ENCODE measurements around the gene ITIH6.
"Not testable (repeated sequence)": the region's sequence is repeated elsewhere in the genome, so short reads cannot be mapped to it uniquely, and the experiment has no call there.

The ITIH6 gene

DNA sequence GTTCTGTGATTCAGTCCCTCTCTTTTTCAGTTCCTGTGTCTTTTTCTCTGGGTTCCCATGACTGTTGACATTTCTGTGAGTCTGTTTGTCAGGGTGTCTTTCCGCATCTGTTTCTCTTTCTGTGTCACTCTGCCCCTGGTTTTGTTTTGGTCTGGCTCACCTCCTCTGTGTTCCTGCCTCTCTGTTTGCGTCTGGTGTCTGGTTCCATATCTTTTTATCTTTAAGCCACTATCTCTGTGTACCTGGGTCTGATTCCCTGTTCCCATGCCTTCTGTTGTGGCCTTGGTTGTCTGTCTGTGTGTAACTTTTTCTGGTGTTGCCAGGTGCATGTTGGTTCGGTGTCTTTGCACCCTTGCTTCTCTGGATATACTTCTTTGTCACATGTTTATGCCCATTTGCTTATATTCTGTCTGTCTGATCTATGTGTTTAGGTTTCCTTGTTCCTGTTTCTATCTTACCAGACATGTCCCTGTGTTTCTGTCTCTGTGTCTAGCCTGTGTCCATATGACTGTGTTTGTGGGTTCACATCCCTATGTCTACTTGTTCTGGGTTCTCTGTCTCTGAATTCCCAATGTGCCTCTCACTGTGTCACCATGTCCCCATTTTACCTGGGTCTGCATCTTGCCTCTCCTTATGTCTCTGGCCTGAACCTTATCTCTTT is 50.2 kb downstream of the ITIH6 start:
- H3K18ac ChIP-seq (ENCODE audit: low read length), result no peak overlapping the region
- H3K4me3 ChIP-seq (ENCODE audit: low read length), result no peak overlapping the region
- no peaks in the 10 kb centered on the region for H3K27me3 ChIP-seq (ENCODE audit: insufficient read depth, low read length, poor library complexity)
- H3K79me1 ChIP-seq (ENCODE audit: low read length), result no peaks in the 10 kb centered on the region
- H3K56ac ChIP-seq (ENCODE audit: low read length), result no peak overlapping the region
- H2AK5ac ChIP-seq (ENCODE audit: low read length), result no peak overlapping the region
- no peak overlapping the region for H3K4ac ChIP-seq (ENCODE audit: low read depth, low read length)
- H3K23ac ChIP-seq (ENCODE audit: low read length), result no peak overlapping the region
- no peak overlapping the region for H3K27ac ChIP-seq (ENCODE audit: low read depth, low read length)
- no CpG with 5 or more reads among the region's 3 CpGs for WGBS (ENCODE audit: extremely low coverage, insufficient coverage, low lambda C conversion rate)
- H3K36me3 ChIP-seq (ENCODE audit: control insufficient read depth, insufficient read depth, low read length), result no peaks in the 10 kb centered on the region
- no peak overlapping the region for H2BK15ac ChIP-seq (replicated peaks; ENCODE audit: low read depth)
- no peak overlapping the region for H2BK5ac ChIP-seq (ENCODE audit: low read length)
- no peak overlapping the region for H4K5ac ChIP-seq (ENCODE audit: low read length)
- H3K4me2 ChIP-seq (ENCODE audit: low read length), result no peak overlapping the region
- no peak overlapping the region for H4K8ac ChIP-seq (ENCODE audit: low read depth, low read length)
- no peak overlapping the region for H3K9ac ChIP-seq (ENCODE audit: low read length)
- no peak for DNase-seq
- H2BK120ac ChIP-seq (ENCODE audit: low read depth, low read length), result no peak overlapping the region
- no peaks in the 10 kb centered on the region for H3K79me2 ChIP-seq (ENCODE audit: control insufficient read depth, insufficient read depth, low read length)
- H3K4me1 ChIP-seq (ENCODE audit: control insufficient read depth, low read depth, low read length), result no peaks in the 10 kb centered on the region

DNA sequence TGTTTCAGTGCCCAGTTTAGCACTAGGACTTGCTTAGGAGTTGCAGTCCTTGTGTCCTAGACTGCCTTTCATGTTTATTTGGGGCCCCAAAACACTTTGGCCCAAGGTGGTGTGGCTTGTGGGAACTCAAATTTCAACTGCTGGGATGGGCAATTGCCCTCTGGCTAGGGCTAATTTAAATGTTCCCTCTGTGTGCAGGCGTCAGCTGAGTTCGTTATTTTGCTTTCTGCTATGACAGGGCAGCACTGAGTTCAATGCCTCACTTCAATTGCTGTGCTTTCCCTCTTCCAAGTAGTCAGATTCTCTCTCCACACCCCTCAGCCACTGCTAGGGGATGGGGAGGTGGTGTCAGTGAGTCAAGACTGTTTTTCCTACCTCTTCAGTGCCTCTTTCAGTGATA is 51.1 kb downstream of the ITIH6 start:
- Histone ChIP-seq H3K23ac (ENCODE audit: low read length) (no peak overlapping the region), H3K9ac (ENCODE audit: low read length) (no peak overlapping the region)
- WGBS (ENCODE audit: extremely low coverage, insufficient coverage, low lambda C conversion rate), result no CpG with 5 or more reads among the region's 2 CpGs

DNA sequence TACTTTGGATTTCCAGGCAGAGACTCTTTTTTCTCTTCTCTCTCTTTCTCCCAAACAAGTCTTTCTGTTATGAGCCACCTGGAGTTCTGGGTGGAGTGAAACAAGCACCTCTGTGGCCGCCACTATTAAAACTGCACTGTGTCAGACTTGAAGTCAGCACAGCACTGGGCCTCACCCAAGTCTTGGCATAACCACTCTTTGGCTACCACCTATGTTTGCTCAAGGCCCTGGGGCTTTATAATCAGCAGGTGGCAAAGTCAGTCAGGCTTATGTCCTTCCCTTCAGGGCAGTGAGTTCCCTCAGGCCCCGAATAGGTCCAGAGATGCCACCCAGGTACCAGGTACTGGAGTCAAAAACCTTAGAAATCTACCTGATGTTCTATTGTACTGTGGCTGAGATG is 52.4 kb downstream of the ITIH6 start:
- H3K56ac ChIP-seq (ENCODE audit: low read length), result no peak overlapping the region
- H3K79me2 ChIP-seq (ENCODE audit: control insufficient read depth, insufficient read depth, low read length), result no peaks in the 10 kb centered on the region
- H2BK120ac ChIP-seq (ENCODE audit: low read depth, low read length), result no peak overlapping the region
- no peak overlapping the region for H2BK5ac ChIP-seq (ENCODE audit: low read length)
- H2BK15ac ChIP-seq (replicated peaks; ENCODE audit: low read depth), result no peak overlapping the region
- no peaks in the 10 kb centered on the region for H3K27me3 ChIP-seq (ENCODE audit: insufficient read depth, low read length, poor library complexity)
- H3K4me2 ChIP-seq (ENCODE audit: low read length), result no peak overlapping the region
- H4K8ac ChIP-seq (ENCODE audit: low read depth, low read length), result no peak overlapping the region
- no peak for DNase-seq
- H3K27ac ChIP-seq (ENCODE audit: low read depth, low read length), result no peak overlapping the region
- H3K4me1 ChIP-seq (ENCODE audit: control insufficient read depth, low read depth, low read length), result no peaks in the 10 kb centered on the region
- H3K9ac ChIP-seq (ENCODE audit: low read length), result no peak overlapping the region
- no peaks in the 10 kb centered on the region for H3K79me1 ChIP-seq (ENCODE audit: low read length)
- WGBS (ENCODE audit: extremely low coverage, insufficient coverage, low lambda C conversion rate), result no CpG with 5 or more reads among the region's 2 CpGs
- H3K4me3 ChIP-seq (ENCODE audit: low read length), result no peak overlapping the region
- H3K4ac ChIP-seq (ENCODE audit: low read depth, low read length), result no peak overlapping the region
- no peak overlapping the region for H3K18ac ChIP-seq (ENCODE audit: low read length)
- no peak overlapping the region for H4K5ac ChIP-seq (ENCODE audit: low read length)
- H2AK5ac ChIP-seq (ENCODE audit: low read length), result no peak overlapping the region
- no peak overlapping the region for H3K23ac ChIP-seq (ENCODE audit: low read length)
- no peaks in the 10 kb centered on the region for H3K36me3 ChIP-seq (ENCODE audit: control insufficient read depth, insufficient read depth, low read length)

More for the DNA sequence above, 51.1 kb downstream of the ITIH6 start:
- H3K56ac ChIP-seq (ENCODE audit: low read length), result no peak overlapping the region
- H3K4ac ChIP-seq (ENCODE audit: low read depth, low read length), result no peak overlapping the region
- H4K5ac ChIP-seq (ENCODE audit: low read length), result no peak overlapping the region
- H3K4me2 ChIP-seq (ENCODE audit: low read length), result no peak overlapping the region
- no peak for DNase-seq
- H3K18ac ChIP-seq (ENCODE audit: low read length), result no peak overlapping the region
- no peaks in the 10 kb centered on the region for H3K36me3 ChIP-seq (ENCODE audit: control insufficient read depth, insufficient read depth, low read length)
- H4K8ac ChIP-seq (ENCODE audit: low read depth, low read length), result no peak overlapping the region
- no peaks in the 10 kb centered on the region for H3K4me1 ChIP-seq (ENCODE audit: control insufficient read depth, low read depth, low read length)
- H3K27ac ChIP-seq (ENCODE audit: low read depth, low read length), result no peak overlapping the region
- no peak overlapping the region for H2BK15ac ChIP-seq (replicated peaks; ENCODE audit: low read depth)
- no peaks in the 10 kb centered on the region for H3K79me1 ChIP-seq (ENCODE audit: low read length)
- no peaks in the 10 kb centered on the region for H3K79me2 ChIP-seq (ENCODE audit: control insufficient read depth, insufficient read depth, low read length)
- no peak overlapping the region for H2BK120ac ChIP-seq (ENCODE audit: low read depth, low read length)
- no peak overlapping the region for H2BK5ac ChIP-seq (ENCODE audit: low read length)
- H3K27me3 ChIP-seq (ENCODE audit: insufficient read depth, low read length, poor library complexity), result no peaks in the 10 kb centered on the region
- H3K4me3 ChIP-seq (ENCODE audit: low read length), result no peak overlapping the region
- no peak overlapping the region for H2AK5ac ChIP-seq (ENCODE audit: low read length)

DNA sequence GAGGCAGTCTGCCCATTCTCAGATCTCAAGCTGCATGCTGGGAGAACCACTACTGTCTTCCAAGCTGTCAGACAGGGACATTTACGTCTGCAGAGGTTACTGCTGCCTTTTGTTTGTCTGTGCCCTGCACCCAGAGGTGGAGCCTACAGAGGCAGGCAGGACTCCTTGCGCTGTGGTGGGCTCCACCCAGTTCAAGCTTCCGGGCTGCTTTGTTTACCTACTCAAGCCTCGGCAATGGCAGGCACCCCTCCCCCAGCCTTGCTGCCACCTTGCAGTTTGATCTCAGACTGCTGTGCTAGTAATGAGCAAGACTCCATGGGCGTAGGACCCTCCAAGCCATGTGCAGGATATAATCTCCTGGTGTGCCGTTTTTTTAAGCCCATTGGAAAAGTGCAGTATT is 59.5 kb downstream of the ITIH6 start:
- no CpG with 5 or more reads among the region's 6 CpGs for WGBS (ENCODE audit: extremely low coverage, insufficient coverage, low lambda C conversion rate)
- not testable (repeated sequence) for H3K36me3 ChIP-seq (ENCODE audit: control insufficient read depth, insufficient read depth, low read length)

GRCh38 chrX:54736298-54736942 is 61.6 kb downstream of the ITIH6 start:
- DNase-seq; H3K23ac ChIP-seq (ENCODE audit: low read length); H3K79me1 ChIP-seq (ENCODE audit: low read length); H3K27ac ChIP-seq (ENCODE audit: low read depth, low read length); H3K9ac ChIP-seq (ENCODE audit: low read length); H3K56ac ChIP-seq (ENCODE audit: low read length); H3K4ac ChIP-seq (ENCODE audit: low read depth, low read length); H3K4me1 ChIP-seq (ENCODE audit: control insufficient read depth, low read depth, low read length); H2BK120ac ChIP-seq (ENCODE audit: low read depth, low read length); H2AK5ac ChIP-seq (ENCODE audit: low read length); H4K8ac ChIP-seq (ENCODE audit: low read depth, low read length); H3K27me3 ChIP-seq (ENCODE audit: insufficient read depth, low read length, poor library complexity); H2BK5ac ChIP-seq (ENCODE audit: low read length); H4K5ac ChIP-seq (ENCODE audit: low read length); H2BK15ac ChIP-seq (replicated peaks; ENCODE audit: low read depth); H3K18ac ChIP-seq (ENCODE audit: low read length); H3K36me3 ChIP-seq (ENCODE audit: control insufficient read depth, insufficient read depth, low read length); H3K79me2 ChIP-seq (ENCODE audit: control insufficient read depth, insufficient read depth, low read length); H3K4me3 ChIP-seq (ENCODE audit: low read length); H3K4me2 ChIP-seq (ENCODE audit: low read length): not testable (repeated sequence)
- WGBS (ENCODE audit: extremely low coverage, insufficient coverage, low lambda C conversion rate), result no CpG with 5 or more reads among the region's 36 CpGs

More for the DNA sequence above, 59.5 kb downstream of the ITIH6 start:
- H3K4ac ChIP-seq (ENCODE audit: low read depth, low read length); H3K79me1 ChIP-seq (ENCODE audit: low read length); H3K79me2 ChIP-seq (ENCODE audit: control insufficient read depth, insufficient read depth, low read length); H2AK5ac ChIP-seq (ENCODE audit: low read length); H3K27me3 ChIP-seq (ENCODE audit: insufficient read depth, low read length, poor library complexity); H4K5ac ChIP-seq (ENCODE audit: low read length); H2BK5ac ChIP-seq (ENCODE audit: low read length); H3K4me1 ChIP-seq (ENCODE audit: control insufficient read depth, low read depth, low read length); H2BK120ac ChIP-seq (ENCODE audit: low read depth, low read length); H3K23ac ChIP-seq (ENCODE audit: low read length); H3K56ac ChIP-seq (ENCODE audit: low read length); H3K9ac ChIP-seq (ENCODE audit: low read length); H3K4me2 ChIP-seq (ENCODE audit: low read length); H3K4me3 ChIP-seq (ENCODE audit: low read length); H4K8ac ChIP-seq (ENCODE audit: low read depth, low read length); DNase-seq; H3K18ac ChIP-seq (ENCODE audit: low read length); H3K27ac ChIP-seq (ENCODE audit: low read depth, low read length); H2BK15ac ChIP-seq (replicated peaks; ENCODE audit: low read depth): not testable (repeated sequence)

DNA sequence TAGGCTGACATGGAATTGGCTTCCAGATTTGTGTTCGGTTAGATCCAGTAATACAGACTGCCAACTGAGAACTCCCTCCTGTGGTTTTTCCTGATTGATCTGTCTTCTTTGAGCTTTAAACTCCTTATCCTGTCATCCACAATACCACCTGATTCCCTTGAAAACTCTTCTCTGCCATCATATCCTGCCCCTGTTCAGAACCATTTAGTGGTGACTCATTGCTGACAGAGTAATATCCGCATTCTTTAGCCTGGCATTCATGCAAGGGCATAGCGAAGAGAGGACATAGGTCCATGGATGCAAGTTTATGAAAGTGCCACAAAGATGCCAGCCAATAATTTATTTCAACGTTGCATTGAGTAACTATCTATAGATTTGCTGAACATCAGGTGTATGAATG is 76.6 kb downstream of the ITIH6 start:
- Histone ChIP-seq H4K8ac (ENCODE audit: low read depth, low read length) (no peak overlapping the region), H3K27me3 (ENCODE audit: insufficient read depth, low read length, poor library complexity) (no peaks in the 10 kb centered on the region), H2BK120ac (ENCODE audit: low read depth, low read length) (no peak overlapping the region), H3K9ac (ENCODE audit: low read length) (no peak overlapping the region), H4K5ac (ENCODE audit: low read length) (no peak overlapping the region), H2BK15ac (replicated peaks; ENCODE audit: low read depth) (no peak overlapping the region), H3K56ac (ENCODE audit: low read length) (no peak overlapping the region), H3K23ac (ENCODE audit: low read length) (no peak overlapping the region), H3K79me2 (ENCODE audit: control insufficient read depth, insufficient read depth, low read length) (no peaks in the 10 kb centered on the region), H3K4ac (ENCODE audit: low read depth, low read length) (no peak overlapping the region), H3K36me3 (ENCODE audit: control insufficient read depth, insufficient read depth, low read length) (no peaks in the 10 kb centered on the region), H3K4me3 (ENCODE audit: low read length) (no peak overlapping the region), H2AK5ac (ENCODE audit: low read length) (no peak overlapping the region), H3K27ac (ENCODE audit: low read depth, low read length) (no peak overlapping the region), H3K79me1 (ENCODE audit: low read length) (no peaks in the 10 kb centered on the region), H2BK5ac (ENCODE audit: low read length) (no peak overlapping the region), H3K4me1 (ENCODE audit: control insufficient read depth, low read depth, low read length) (no peaks in the 10 kb centered on the region), H3K4me2 (ENCODE audit: low read length) (no peak overlapping the region), H3K18ac (ENCODE audit: low read length) (no peak overlapping the region)
- DNase-seq, result no peak
- WGBS (ENCODE audit: extremely low coverage, insufficient coverage, low lambda C conversion rate), result no CpG with 5 or more reads among the region's 4 CpGs

All from mesendoderm (in vitro differentiated cells).